K562 (cell line): ENCODE results near the gene ADGRL3.

ENCODE experiments used
- ESRRA ChIP-seq: fragments of 450-650 bp; IDR thresholded peaks from 2 replicates; pipeline ENCODE4 v1.6.1; 2014; ENCODE audit warnings: low read depth, mild to moderate bottlenecking, moderate library complexity, borderline replicate concordance
- NR2C2 ChIP-seq, 2 experiments: fragments of 200-800 bp in 1 of 2; sonication (Bioruptor generic) in 1 of 2; sonication (generic) in 1 of 2; formaldehyde crosslinking in 1 of 2; IDR thresholded peaks; 2 replicates each; pipeline versions ENCODE4 v1.6.1 to v1.8.0; 2016 to 2022; ENCODE audit warnings: mild to moderate bottlenecking in 1 of 2, missing compliant biosample characterization in 1 of 2, missing genetic modification characterization in 1 of 2, missing genetic modification reagents in 1 of 2
- TAF1 ChIP-seq: IDR thresholded peaks from 2 replicates; pipeline ENCODE4 v1.6.1; 2011; ENCODE audit warnings: mild to moderate bottlenecking, low read length, moderate library complexity; ENCODE audit not compliant: insufficient read depth, control insufficient read depth, severe bottlenecking; ENCODE audit errors: extremely low read depth
- ZNF444 ChIP-seq: fragments of 250-450 bp; sonication (Bioruptor Pico); IDR thresholded peaks from 2 replicates; pipeline ENCODE4 v1.4.0; 2020; ENCODE audit warnings: mild to moderate bottlenecking, moderate library complexity

GRCh38 chr4:61934198-61934597 lies 734.1 kb downstream of the ADGRL3 start:
- TF ChIP-seq NR2C2 (CRISPR knock-in tag; IDR thresholded peaks at IDR 0.05), result no peak
- TF ChIP-seq NR2C2 (tag; IDR thresholded peaks at IDR 0.05), result no peak
- no peak for TF ChIP-seq ZNF444
- TF ChIP-seq TAF1, result no peak
- no peak for TF ChIP-seq ESRRA
